ENCODE results near the gene PRRX2.

DNA sequence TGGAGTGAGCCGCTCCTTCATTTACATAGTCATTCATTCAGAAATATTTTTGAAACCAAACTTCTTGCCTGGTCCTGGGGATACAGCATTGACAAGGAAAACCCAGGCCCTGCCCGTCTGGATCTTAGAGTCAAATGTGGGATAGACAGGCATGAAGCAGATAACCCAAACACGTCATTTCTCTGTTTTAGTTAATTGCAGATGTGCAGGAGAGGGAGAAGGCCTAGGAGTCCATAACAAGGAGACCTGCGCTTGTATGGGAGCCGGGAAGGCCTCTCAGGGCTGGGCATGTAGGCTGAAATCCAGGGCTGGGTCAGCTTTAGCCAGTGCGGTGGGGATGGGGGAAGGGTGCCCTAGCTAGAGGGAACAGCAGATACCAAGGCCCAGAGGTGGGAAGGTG, 43.3 kb downstream of the PRRX2 start:
- TF ChIP-seq, protein P1, sequence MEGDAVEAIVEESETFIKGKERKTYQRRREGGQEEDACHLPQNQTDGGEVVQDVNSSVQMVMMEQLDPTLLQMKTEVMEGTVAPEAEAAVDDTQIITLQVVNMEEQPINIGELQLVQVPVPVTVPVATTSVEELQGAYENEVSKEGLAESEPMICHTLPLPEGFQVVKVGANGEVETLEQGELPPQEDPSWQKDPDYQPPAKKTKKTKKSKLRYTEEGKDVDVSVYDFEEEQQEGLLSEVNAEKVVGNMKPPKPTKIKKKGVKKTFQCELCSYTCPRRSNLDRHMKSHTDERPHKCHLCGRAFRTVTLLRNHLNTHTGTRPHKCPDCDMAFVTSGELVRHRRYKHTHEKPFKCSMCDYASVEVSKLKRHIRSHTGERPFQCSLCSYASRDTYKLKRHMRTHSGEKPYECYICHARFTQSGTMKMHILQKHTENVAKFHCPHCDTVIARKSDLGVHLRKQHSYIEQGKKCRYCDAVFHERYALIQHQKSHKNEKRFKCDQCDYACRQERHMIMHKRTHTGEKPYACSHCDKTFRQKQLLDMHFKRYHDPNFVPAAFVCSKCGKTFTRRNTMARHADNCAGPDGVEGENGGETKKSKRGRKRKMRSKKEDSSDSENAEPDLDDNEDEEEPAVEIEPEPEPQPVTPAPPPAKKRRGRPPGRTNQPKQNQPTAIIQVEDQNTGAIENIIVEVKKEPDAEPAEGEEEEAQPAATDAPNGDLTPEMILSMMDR (IDR thresholded peaks at IDR 0.05) = no peak
- no peak for TF ChIP-seq POLR2A (IDR thresholded peaks at IDR 0.05)
- TF ChIP-seq POLR2AphosphoS5 (IDR thresholded peaks at IDR 0.05; ENCODE audit: insufficient read depth in 1 of 2, low read depth in 1 of 2) = no peak
